Stimulated activated naive CD8-positive, alpha-beta T cell treated with anti-CD3 and anti-CD28 coated beads, Interleukin-15, Interleukin-2, amounts not matched to agents 100 U/mL and 50 U/mL, for 24 hours (primary cell): Measurements from ENCODE around the gene ACAA2.
A peak's percentile ranks its signal among the peaks of the same experiment; 100 is the strongest.

Experiments used
- ATAC-seq: fragments of 150-1000 bp; cut with Tn5 transposase; one replicate; pipeline ENCODE4 v1.10.0; 2021
- DNase-seq: peaks from one replicate; pipeline ENCODE4 v3.0.0; 2021

ACAA2 gene, protein sequence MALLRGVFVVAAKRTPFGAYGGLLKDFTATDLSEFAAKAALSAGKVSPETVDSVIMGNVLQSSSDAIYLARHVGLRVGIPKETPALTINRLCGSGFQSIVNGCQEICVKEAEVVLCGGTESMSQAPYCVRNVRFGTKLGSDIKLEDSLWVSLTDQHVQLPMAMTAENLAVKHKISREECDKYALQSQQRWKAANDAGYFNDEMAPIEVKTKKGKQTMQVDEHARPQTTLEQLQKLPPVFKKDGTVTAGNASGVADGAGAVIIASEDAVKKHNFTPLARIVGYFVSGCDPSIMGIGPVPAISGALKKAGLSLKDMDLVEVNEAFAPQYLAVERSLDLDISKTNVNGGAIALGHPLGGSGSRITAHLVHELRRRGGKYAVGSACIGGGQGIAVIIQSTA

DNA sequence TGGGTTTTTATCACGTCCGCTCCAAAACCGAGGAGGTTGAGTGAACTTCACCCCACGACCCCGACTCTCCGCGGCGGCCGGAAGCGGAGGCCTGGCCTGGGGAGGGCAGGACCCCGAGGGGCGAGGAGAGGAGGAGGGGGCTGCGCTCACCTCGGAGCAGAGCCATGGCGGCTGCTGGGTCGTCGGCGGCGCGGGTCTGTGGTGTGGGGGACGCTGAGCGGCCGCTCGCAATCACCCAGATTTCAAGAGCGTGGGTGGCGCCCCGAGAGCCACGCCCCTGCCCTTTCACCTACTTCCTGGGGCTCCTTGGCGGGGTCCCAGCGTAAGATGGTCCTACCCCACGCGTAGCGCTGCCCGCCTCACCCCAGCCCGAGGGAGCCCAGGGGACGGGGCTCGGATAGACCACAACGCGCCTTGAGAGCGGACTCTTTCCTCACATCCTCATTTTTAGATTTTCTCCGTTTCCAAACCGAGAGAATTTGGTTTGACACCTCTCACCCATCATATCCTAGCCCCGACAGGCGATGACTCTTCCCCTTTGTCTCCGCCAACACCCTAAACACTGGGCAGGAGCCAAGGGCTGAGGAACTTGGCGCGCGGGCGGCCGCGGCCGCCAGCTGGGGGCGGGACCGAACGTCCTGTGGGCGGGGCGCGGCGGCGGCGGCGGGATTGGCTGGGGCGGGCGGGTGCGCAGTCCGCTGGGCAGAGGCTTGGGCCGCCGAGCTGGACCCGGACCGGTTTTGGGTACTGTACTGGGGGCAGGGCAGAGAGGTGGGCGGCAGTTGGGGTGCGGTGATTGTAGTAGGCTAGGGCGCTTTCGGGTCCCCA lies at the start of gene ACAA2:
TSS of gene ACAA2 (minus strand) at position 215 of the 828 bp plus-strand sequence. CDS start at position 166, 49 bp downstream.
- peak; percentile 92 for ATAC-seq
- DNase-seq, result peak; percentile 91

DNA sequence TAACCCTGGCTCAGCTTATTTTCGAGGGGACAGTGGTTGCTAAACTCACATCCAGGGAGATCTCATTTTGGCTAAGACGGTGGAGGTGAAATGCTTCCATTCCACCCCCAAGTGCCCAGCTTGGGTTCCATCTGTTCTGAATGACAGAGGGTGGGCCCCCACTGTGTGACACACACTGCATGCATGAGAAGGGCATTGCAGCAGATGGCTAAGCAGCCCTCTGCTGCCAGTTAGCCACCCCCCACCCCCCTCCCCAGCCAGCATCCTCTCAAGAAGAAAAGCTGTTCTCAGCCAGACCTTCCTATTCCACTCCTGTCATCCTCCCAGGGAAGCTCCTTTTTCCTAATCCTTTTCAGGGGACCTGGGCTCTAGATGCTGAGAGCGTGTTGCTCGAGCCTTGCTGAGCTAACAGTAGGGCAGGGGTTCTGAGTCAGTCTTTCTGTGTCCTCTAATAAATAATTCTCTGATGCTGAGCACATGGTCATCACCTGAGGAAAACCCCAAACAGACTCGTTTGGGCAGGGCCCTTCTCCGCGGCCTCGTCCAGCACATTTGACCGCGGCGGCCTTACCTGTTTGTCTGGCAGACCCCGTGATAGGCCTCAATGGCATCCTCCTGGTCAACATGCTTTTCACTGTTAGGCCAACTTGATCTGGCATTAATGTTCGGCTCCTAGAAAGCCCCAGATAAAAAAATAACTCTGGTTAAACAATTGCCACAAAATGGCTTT lies 49.5 kb upstream of the ACAA2 start:
- ATAC-seq, result no peak
- no peak for DNase-seq

DNA sequence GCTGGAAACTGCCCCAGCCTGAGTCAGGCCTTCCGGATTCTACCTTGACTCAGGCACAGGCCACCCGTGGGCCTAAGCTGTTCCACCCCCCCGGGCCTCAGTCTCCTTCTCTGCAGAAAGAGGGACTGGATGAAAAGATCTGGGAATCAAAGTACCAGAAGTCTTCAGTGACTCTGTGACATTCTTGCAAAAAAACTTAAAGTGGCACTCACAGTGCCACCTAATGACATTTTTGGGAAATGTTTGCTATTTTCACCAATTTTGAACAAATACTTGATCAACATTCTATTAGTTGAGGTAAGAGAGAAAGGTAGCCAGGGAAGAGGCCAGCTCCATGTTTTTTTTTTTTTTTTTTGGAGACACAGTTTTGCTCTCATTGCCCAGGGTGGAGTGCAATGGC lies 48.3 kb upstream of the ACAA2 start:
- DNase-seq, result no peak
- ATAC-seq, result no peak

DNA sequence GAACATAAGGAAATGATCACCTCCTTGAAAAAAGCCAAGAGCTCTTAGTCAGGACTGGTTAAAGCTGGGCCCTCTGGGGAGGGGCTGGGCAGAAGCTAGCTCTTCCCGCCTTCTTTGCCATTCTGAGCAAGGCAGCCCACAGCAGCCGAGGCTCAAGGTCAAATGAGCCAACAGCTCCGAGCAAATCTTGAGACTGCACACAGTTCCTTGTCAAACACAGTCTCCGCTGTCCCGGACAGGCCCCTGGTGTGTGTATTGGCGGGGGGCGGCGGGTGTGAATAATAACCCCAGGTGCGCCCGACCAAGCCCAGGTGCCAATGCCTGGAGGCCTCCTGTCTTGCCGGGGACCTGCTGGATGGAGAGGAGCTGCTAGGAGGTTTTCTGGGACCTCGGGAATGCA lies 46.4 kb upstream of the ACAA2 start:
- DNase-seq, result no peak
- no peak for ATAC-seq

DNA sequence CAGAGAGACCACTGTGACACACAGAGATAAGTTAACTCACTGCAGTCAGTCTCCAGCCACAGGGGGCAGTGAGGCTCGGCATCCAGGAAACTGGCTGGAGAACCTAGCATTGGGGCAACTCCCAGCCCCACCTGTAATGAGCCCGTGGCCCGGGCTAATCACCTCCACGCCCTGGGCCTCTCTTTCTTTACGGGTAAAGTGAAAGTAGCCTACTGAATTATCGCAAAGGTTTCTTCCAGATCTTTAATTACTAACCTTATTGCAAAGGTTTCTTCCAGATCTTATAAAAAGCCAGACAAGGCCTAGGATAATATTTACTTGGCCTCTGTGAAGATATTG lies 45.7 kb upstream of the ACAA2 start:
- no peak for DNase-seq

DNA sequence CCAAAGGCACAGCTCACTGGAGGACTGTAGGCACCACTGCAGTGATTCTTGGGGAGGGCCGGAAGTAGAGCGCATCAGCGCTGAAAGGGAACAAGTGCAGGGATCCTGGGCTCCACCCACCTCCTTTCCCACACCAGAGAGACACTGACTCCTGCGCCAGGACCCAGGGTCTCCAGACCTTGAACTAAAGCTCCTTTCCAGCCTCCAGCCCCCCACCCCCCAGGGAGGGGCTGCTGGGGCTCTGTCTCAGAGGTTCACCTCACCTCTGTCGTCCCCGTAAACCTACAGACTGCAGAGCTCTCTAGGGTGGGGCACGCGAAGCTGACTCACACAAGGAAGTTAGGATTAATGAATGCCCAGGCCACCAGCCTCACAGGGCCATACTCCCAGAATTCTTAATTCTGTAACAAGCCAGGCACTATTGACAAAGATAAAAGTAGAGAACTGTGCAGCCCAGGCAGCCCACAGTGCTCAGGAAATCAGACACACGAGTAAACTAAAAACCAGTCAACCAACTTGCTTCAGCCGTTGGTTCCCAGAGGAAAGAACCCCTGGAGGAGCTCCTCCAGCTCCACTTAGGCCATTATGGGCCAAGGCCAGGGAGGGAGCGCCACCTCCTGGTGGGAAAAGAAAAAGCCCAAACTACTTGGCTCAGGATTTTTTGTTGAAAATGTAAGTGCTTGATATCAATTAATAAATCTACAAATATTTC lies 45.1 kb upstream of the ACAA2 start:
- DNase-seq (peak; percentile 73), ATAC-seq (no peak)

More for the DNA sequence above, 45.7 kb upstream of the ACAA2 start:
- ATAC-seq, result no peak

DNA sequence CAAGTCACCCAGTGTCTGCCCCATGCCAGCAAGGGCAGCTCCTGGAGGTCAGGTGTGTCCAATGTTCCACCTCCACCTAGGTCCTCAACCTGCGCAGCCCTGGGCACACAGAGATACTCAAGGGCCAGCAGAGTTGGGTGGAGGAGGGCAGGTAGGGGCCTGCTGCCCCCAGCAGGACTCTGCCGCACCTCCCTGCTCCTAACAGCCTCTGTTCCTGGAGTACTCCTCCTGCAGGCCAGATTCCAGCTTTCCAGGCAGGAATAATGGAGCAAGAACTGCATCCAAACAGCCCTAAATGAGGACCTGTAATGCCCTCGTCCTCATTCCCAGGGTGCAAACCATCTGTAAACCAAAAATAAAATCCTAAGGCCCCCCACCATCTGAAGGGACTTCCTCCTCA lies 44.4 kb upstream of the ACAA2 start:
- DNase-seq (no peak), ATAC-seq (no peak)

DNA sequence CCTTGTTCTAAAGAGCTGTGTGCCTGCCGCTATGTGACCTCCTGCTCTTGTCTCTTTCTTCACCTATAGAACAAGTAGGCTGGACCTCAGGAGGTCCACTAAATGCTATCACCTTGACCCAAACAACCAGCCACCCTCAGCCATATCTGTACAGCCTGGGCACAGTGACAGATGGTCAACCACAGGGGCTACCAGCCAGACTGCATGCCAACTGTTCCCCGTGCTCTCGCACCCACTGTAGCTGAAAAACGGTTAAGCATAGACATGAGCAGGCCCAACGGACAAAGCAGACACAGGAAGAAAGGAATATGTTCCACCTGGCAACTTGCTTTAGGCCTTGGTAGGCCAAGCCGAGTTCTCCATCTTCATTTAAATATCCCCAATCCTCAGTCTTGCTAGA lies 43.2 kb upstream of the ACAA2 start:
- DNase-seq (no peak), ATAC-seq (no peak)

DNA sequence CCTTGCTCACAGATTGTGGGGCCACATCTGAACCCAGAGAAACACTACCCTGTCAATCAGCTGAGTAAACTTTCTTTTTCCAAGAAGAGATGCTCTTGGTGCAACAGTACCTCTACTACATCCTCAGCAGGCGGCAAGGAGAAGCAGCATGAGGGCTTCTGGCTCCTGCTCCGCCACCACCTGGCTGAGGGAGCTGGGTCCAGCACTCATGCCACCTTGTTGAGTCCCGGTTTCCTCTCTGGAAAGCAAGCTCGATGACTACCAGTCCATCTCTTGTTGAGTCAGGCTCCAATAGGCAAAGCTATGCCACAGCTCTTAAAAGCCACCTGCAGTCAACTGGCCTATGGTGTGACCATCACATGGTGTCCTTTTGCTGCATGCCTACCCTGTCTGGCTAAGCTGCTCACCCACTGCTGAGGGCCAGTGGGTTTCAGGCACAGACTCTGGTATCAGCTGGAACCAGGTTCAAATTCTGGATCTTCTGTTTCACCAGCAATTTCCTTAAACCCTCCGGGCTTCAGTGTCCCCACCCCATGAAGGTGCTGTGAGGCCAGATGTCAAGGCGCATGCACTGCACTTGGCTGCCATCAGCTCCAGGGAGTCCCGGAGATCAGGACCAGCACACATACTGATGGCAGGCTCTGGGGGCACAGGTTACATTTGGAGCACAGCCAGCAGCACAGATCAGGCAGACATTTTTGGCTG lies 42.5 kb upstream of the ACAA2 start:
- DNase-seq (no peak), ATAC-seq (no peak)

DNA sequence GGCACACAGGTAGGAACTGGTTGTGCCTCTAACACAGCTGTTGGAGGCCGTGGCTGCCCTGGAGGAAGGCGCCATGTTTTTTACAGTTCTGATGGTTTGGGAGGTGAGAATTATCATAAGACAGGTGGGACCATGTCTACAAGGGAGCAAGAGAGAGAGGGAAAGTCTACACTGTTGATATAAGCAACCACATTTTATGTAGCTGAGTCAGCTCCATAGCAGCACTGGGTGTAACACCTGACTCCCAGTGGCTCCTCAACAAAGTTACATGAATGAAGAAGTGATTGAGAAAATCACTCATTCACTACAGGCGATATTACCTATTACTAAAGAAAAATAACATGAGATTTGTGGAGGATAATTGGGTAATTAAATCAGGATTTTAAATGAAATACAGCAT lies 41.3 kb upstream of the ACAA2 start:
- ATAC-seq (no peak), DNase-seq (no peak)

DNA sequence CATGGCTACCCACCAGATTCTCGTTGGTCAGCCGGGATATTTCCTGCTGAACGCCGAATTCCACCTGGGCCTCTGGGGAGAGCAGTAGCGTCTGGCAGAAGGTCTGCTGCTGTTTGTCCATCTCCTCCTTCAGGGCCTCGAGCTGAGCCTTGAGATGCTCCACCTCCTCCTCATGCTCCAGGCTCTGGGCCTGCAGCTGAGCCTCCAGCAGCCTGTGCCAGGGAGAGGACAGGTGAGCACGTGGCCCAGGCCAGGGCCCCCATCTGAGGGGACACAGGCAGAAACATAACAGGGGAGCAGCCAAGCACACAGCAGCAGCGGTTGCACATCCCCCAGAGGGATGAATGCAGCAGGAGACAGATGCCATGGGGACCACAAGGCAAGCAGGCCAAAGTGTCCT lies 40.1 kb upstream of the ACAA2 start:
- no peak for ATAC-seq
- no peak for DNase-seq

DNA sequence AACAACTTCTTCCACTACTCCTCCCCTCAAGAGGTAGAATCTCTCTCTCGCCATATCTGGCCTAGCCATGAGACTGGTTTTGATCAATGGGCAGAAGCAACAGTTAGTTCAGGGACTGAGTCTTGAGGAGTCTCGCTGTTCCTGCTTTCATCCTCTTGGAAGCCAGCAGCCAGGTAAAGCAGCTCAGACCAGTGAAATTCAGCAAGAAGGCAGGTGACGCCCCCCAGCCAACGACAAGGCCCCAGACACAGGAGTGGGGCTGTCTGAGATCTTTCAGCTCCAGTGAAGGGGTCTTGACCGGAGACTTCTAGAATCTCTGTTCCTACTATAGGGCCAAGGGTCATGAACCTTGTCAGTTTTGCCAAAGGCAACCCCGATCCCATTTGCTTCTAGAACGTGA lies 39.7 kb upstream of the ACAA2 start:
- DNase-seq, result no peak
- no peak for ATAC-seq

DNA sequence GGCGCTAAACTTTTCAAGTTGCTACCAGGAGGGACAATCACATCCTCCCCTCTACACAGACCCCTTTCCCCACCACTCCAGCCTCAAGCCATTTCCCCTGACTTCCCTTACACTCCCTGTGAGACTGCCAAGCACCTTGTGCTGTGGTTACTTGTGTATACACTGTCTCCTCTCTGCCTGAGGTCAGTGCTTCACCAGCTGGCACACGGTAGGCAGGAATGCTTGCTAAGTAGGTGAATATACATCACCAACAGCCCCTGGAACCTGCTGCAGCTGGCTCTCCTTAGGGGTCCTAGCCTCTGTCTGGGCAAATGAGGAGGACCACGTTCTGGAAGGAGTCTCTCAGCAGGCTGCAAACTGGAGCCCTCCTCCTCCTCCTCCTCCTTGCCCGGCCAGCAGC lies 38.3 kb upstream of the ACAA2 start:
- DNase-seq, result no peak
- no peak for ATAC-seq

DNA sequence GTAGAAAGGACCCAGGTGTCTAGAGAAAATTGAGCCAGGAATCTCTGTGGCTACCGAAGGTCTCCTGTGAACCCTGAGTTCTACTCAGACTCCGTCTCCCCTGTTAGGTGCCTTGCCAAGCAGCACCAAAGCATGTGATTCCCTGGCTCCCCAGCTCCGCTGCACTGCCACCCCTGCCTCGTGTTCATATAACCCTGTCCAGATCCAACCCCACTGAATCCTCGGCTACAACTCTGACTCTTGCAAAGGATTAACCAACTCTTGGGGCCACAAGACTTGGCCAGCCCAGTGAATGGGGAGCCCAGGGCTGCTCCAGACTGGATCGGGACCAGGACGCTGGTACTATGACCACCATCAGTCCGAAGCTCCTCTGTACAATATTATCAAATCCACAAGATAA lies 37.3 kb upstream of the ACAA2 start:
- no peak for ATAC-seq
- DNase-seq, result no peak

DNA sequence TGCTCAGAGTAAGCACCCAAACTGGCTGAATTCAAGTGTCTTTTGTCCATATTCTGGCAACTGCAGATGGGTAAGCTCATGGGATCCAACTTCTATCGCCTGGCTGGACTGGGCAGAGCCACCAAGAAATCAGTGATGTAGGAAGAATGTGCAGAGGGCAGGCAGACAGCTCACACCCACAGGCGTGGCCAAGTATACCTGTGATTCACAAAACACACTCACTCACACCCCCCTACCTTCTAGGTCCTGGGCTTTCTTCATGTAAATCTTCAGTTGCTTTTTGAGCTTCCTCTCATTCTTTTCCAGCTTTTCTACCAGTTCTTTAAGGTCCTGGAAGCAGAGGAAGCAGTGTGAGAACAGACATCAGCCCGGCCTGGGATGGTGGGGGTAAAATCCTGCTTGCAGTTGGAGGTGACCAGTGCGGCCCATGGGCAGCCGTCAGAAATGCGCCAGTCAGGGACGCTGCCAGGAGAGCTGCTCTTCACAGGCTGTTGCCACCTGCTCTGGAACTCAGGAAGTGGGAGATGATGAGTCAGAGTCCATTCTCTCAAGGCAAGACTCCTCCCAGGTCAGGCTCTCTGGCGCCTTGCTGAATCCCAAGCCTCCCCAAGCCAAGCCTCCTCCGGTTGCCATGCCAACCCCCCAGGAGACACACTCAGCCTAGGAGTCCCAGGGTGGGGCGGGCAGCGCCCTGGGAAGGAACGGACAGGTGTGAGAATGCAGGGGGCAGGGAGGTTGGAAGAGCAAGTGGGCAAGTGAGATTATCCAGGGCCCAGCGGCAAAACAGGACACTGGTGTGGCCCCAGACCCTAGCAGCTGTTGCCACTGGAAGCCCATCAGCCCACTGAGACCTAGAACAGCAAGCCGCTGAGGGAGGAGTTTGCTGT lies 36.2 kb upstream of the ACAA2 start:
- no peak for ATAC-seq
- no peak for DNase-seq

DNA sequence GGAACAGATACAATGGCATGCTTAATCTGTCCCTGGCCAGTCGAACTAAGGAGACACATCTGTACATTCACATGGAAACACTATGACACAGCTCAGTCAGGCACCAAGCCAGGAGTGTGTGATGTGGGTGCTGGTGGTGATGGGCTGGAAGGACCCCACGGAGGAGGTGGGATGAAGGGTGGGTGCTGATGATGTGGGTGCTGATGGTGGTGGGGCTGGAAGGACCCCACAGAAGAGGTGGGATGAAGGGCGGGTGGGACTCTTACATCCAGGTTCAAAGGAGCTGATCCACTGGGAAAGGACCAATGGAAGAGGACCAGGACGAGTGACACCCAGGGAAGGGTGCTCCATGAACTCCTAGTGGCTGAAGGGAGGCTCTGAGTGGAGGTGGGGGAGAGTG lies 34.8 kb upstream of the ACAA2 start:
- no peak for ATAC-seq
- DNase-seq, result no peak

DNA sequence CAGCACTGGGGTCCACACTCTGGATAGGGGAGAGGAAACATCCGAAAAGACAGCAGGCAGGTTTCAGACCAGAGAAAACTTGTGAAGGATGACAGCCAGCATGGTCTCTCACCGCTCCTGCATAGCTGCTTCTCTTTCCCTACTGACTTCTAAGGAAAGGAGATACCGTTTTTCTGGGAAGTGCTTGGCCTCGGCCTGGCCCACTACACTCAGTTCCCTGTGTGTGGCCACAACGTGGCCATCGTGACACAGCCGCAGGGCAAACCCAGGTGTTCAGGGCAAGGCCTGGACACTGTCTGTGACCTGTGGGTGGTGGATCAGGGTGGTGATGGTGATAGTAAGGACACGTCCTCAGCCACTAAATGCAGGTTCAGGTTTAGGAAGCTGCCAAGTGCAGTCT lies 34.2 kb upstream of the ACAA2 start:
- DNase-seq, result no peak
- no peak for ATAC-seq

DNA sequence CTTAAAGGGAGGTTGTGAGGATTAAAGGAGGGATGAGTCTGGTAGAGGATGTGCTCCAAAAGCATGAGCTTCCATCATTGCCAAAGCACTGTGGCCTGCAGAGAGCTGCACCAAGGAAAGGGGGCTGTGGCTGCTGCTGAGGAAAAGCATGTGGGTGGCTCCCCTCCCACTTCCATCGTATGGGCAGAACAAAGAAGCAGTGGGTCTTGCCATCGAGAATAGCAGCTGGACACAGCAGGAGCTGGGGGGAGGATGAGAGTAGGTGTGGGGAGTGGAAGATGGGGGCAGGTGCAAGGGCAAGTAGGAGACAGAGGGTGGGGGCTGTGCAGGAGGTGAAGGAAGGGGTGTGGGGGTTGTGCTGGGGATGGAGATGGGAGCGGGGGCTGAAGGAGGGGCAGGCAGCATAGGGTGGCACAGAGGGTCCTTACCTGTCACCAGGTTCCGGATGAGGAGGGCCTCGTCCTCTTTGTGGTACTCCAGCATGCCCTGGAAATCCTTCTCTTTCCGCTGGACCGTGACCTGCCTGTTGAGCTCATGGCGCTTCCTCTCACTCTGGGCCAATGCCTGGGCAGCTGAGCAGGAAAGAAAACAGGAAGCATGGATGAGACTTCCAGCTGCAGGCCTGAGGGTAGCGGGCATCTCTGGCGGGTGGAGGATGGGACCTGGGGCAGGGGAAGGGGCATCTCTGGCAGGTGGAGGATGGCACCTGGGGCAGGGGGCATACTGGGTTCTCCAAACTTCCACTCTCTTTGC lies 33.6 kb upstream of the ACAA2 start:
- no peak for ATAC-seq
- no peak for DNase-seq

DNA sequence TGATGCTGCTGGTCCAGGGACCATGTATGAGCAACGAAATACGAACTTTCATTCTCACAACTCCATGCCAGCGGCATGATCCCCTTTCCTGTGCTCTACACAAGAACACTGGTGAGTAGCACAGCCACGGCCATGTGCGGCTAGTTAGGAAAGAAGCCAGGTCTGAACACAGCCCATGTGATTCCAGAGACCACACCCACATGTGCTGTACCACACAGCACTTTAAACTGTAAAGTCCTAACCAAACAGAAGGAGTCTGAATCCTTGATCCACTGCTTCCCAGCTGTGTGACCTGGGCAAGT lies 33.0 kb upstream of the ACAA2 start:
- ATAC-seq, result no peak
- DNase-seq, result no peak
